ENCODE data around the gene SLC29A1. TPM values are rescaled to one million over a fixed set of nuclear protein-coding genes. Genes with fewer than 3 reads are reported as not detected.

SLC29A1 gene
- total and polyA plus RNA-seq, 9 of the 15 experiments (the other 6 are each of a cell fraction or from before 2014, with no cell fraction given): 18.9 to 170 (median 57.7) TPM

DNA sequence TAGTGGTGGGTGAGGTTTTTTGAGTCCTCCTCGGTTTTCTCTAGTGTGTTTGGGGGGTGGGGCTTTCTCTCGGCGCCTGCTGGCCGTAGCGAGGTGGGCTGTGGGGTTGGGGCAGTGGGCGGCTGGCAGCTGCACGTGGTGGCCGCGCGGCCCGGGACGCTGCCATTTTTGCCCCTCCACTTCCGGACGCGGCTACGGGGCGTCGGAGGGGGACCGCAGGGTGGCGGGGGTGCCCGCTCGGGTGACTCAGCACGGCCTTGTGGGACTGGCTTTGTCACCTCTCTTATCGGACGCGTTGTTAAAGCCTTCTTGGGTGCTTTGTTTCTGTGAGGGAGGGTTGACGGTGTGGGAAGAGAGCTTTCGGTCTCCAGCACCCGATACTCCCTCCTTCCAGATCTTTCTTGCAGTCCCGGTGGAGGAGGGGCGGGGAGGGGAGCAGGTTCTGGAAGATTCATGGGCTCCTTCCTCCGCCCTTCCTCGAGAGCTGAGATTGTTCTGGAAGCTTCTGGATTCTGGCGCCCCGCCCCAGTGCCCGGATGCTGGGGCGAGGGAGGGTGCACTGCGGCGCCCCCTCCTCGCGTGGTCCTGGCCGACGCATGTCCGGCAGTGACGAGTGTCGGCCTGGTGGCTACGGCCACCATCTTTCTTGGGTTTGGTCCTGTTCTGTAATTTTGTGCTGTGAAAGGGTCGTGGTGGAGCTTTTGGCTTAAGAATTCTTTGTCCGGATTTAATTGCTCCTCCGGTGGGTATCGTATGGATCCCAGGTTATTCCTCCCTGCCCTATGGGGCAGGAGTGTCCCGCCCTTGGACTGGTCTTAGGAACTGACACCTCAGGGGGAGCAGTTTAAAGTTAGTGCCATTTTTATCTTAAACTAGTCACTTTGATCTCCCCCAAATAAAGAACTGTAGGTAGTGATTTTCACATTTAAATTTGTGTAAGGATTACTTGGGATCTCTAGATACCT, 24.2 kb downstream of the SLC29A1 start (continued):
- TF ChIP-seq, protein P1, sequence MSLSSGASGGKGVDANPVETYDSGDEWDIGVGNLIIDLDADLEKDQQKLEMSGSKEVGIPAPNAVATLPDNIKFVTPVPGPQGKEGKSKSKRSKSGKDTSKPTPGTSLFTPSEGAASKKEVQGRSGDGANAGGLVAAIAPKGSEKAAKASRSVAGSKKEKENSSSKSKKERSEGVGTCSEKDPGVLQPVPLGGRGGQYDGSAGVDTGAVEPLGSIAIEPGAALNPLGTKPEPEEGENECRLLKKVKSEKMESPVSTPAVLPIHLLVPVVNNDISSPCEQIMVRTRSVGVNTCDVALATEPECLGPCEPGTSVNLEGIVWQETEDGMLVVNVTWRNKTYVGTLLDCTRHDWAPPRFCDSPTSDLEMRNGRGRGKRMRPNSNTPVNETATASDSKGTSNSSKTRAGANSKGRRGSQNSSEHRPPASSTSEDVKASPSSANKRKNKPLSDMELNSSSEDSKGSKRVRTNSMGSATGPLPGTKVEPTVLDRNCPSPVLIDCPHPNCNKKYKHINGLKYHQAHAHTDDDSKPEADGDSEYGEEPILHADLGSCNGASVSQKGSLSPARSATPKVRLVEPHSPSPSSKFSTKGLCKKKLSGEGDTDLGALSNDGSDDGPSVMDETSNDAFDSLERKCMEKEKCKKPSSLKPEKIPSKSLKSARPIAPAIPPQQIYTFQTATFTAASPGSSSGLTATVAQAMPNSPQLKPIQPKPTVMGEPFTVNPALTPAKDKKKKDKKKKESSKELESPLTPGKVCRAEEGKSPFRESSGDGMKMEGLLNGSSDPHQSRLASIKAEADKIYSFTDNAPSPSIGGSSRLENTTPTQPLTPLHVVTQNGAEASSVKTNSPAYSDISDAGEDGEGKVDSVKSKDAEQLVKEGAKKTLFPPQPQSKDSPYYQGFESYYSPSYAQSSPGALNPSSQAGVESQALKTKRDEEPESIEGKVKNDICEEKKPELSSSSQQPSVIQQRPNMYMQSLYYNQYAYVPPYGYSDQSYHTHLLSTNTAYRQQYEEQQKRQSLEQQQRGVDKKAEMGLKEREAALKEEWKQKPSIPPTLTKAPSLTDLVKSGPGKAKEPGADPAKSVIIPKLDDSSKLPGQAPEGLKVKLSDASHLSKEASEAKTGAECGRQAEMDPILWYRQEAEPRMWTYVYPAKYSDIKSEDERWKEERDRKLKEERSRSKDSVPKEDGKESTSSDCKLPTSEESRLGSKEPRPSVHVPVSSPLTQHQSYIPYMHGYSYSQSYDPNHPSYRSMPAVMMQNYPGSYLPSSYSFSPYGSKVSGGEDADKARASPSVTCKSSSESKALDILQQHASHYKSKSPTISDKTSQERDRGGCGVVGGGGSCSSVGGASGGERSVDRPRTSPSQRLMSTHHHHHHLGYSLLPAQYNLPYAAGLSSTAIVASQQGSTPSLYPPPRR (CRISPR knock-in tag; IDR thresholded peaks at IDR 0.05; ENCODE audit: borderline replicate concordance): peak; percentile 86
- TF ChIP-seq ZNF717 (CRISPR knock-in tag; IDR thresholded peaks at IDR 0.05) (no peak), RCOR1 (IDR thresholded peaks at IDR 0.05; ENCODE audit: borderline replicate concordance in 1 of 2, low read depth in 2 of 2, low read length in 2 of 2) (peak; percentile 40 to 47; a peak in 1 of 4 replicates), PHB (CRISPR knock-in tag; IDR thresholded peaks at IDR 0.05) (peak; percentile 71), C11orf30 (IDR thresholded peaks at IDR 0.05; ENCODE audit: low read depth) (peak; percentile 95), ZBTB43 (CRISPR knock-in tag; IDR thresholded peaks at IDR 0.05) (no peak; the same call in none of the 2 replicates), ZNF23 (CRISPR knock-in tag; IDR thresholded peaks at IDR 0.05) (0 out of 2 replicates have a peak, but pooled peaks have one; percentile 2), DLX4 (CRISPR knock-in tag; IDR thresholded peaks at IDR 0.05) (no peak), ZNF3 (CRISPR knock-in tag; IDR thresholded peaks at IDR 0.05) (no peak), ZBTB5 (IDR thresholded peaks at IDR 0.05) (peak; percentile 5; the same call in 1 of the 2 replicates), CAMTA2 (CRISPR knock-in tag; conservative IDR thresholded peaks at IDR 0.05) (0 out of 2 replicates have a peak, but pooled peaks have one; percentile 40)
- TF ChIP-seq, protein P2, sequence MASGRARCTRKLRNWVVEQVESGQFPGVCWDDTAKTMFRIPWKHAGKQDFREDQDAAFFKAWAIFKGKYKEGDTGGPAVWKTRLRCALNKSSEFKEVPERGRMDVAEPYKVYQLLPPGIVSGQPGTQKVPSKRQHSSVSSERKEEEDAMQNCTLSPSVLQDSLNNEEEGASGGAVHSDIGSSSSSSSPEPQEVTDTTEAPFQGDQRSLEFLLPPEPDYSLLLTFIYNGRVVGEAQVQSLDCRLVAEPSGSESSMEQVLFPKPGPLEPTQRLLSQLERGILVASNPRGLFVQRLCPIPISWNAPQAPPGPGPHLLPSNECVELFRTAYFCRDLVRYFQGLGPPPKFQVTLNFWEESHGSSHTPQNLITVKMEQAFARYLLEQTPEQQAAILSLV (tag; IDR thresholded peaks at IDR 0.05): no peak
- TF ChIP-seq, protein P3, sequence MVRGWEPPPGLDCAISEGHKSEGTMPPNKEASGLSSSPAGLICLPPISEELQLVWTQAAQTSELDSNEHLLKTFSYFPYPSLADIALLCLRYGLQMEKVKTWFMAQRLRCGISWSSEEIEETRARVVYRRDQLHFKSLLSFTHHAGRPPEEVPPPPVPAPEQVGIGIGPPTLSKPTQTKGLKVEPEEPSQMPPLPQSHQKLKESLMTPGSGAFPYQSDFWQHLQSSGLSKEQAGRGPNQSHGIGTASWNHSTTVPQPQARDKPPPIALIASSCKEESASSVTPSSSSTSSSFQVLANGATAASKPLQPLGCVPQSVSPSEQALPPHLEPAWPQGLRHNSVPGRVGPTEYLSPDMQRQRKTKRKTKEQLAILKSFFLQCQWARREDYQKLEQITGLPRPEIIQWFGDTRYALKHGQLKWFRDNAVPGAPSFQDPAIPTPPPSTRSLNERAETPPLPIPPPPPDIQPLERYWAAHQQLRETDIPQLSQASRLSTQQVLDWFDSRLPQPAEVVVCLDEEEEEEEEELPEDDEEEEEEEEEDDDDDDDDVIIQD (CRISPR knock-in tag; IDR thresholded peaks at IDR 0.05): no peak
